Caki2 (cell line): ENCODE data around the gene MYO5A. TPM values are rescaled to one million over a fixed set of nuclear protein-coding genes. Genes with fewer than 3 reads are reported as not detected.
A peak's percentile ranks its signal among the peaks of the same experiment; 100 is the strongest.

Source experiments
- DNase-seq: peaks from one replicate; pipeline ENCODE4 v3.0.0-alpha.2; 2015; ENCODE audit warnings: low read depth
- in situ Hi-C: cut with HindIII; loops from 2 replicates; pipeline ENCODE4 v1.10.0; 2016; ENCODE audit warnings: low sequenced_read_pairs, low pct_unique_long_range_greater_than_20kb, mixed read lengths
- total RNA-seq: library from RNA; depleted of rRNA; stranded (reverse); fragments of >200 nt; shearing (Covaris generic); gene quantifications from 2 replicates; pipeline ENCODE4 v1.2.3, GENCODE V29; 2014; ENCODE audit warnings: low replicate concordance

MYO5A gene
- total RNA-seq, 1 experiment from 2014 or later, result 3.1 TPM

DNA sequence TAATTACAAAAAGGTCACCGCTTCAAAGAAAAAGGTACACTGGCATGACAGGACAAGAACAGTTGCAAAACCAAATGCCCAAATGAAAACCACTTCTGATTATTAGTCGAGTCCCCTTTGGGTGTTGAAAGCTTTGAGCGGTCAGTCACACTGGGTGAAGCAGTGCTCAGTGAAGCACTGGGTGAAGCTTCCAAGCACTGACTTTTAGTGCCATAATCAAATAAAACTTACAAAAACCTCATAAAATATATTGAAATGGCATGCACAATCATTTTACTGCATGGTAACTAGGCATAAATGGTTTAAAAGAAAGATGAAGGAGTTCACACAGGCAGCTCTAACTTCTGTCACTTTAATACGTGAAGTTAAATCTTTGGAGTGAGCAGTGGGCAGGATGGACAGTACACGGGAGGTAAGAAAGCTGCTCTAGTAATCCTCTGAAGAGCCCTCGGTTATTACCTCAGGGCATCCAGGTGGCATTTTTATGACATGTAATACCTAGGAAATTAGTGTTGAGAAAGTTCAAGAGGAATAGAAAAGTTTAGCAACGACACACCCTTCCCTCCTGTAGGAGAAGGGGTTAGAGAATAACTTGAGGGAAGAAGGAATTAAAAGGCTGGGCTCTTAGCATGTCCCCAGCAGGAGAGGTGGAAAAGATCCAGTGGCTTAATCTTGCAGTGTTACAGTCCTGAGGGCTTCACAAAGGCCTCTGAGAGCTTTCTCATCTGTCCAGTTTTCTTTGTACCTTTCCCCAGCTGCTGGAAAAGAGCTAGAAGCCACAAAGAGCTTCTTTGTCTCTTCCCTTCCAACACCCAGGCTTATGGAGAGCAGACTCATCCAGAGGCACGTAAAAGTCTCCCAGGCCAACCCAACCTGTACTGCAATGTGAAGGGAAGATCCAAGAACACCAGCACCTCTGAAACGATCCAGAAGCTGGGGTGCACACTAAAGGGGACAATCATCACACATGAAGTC, 168.2 kb downstream of the MYO5A start:
- in situ Hi-C loops, result no loop called here

DNA sequence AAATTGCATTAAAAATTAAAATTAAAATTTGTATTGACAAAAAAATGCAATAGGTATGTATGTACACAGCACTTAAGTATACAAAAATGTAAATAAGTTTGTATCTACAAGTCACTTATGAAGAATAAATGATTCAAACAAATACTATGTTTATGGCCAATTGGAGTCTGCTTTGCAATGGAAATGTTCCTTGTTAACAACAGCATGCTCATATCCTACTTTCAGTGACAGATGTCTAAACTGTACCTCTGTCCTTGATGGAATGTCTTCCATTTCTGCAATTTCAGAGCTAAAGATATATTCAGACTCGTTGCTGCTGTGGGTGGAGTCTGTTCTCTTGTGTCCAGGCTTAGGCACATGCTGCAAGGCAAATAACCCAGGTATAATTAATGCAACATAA, 169.0 kb downstream of the MYO5A start:
- DNase-seq, result no peak
- in situ Hi-C loops, result no loop called here

More for the DNA sequence above, 168.2 kb downstream of the MYO5A start:
- no peak for DNase-seq

GRCh38 chr15:52357949-52358348, 170.7 kb downstream of the MYO5A start:
- no peak for DNase-seq
- in situ Hi-C loops, result no loop called here

- in situ Hi-C loops, result no loop called here
- no peak for DNase-seq
These were observed 176.6 kb downstream of the MYO5A start for GRCh38 chr15:52352086-52352485.

GRCh38 chr15:52351206-52351908, 177.3 kb downstream of the MYO5A start:
- no peak for DNase-seq
- in situ Hi-C loops, result no loop called here

- in situ Hi-C loops, result no loop called here
- DNase-seq, result no peak
These were observed 178.3 kb downstream of the MYO5A start for GRCh38 chr15:52350423-52350822.

DNA sequence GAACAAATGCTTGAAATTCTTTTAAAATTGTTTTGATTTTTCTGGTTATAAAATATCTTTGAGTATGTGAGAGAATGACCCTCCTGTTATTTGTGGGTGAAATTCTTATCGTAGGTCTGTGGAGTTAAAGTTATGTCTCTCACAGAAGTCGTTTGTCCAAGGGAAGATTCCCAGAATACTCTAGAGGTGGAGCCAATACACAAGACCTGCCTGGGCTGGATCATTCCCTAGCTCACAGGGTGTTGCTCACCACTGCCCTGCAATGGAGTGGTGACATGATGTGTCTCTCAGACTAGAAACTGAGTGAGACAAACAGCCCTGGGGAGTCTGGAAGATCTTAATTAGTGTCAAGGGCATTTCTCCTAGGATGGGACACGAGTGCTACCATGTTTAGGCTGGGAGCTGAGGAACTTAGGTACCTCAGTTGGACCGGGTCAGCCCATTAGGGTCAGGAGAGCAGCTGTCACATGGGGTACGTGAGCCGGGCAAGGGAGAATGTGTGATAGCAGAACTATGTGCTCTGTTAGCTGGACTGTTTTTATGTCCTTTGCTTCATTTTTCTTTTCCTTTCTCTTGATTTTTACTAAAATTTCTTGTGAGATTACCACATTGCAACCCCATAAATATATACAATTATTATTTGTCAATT, 179.5 kb downstream of the MYO5A start:
- no peak for DNase-seq
- in situ Hi-C loops, result no loop called here

GRCh38 chr15:52348056-52348745, 180.5 kb downstream of the MYO5A start:
- no peak for DNase-seq
- in situ Hi-C loops, result no loop called here

DNA sequence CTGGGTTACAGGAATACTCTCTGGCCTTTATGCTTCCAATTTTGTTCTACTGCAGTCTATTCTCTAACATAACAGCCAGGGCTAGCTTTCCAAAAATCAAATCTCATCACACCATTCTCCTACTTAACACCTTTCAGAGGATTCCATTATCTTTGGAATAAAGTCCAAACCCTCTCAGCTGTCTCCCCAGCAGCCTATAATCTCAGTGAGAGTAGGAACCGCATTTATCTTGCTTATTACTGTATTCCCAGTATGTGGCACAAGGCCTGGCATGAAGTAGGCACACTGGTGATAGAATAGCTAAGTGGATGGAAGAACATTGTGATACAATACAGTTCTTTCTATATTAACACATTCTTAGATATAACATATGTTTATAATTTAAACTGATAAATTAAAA, 184.1 kb downstream of the MYO5A start:
- no peak for DNase-seq
- in situ Hi-C loops, result no loop called here

DNA sequence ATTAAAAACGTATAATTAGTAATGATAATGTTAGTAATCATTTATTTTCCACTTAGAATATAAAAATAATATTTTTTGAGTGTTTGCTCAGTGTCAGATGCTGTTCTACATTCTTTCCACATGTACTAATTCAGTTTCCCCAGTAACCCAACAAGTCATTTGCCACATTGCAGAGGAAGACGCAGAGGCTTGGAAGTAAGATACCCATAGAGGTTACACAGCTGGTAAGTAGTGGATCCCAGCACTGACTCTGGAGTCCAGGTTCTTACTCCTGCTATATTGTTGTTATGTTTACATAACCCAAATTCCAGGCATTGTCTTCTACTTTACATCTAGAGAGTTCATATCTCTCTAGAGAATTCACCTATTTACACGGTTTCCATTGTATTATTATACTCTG, 184.8 kb downstream of the MYO5A start:
- in situ Hi-C loops, result no loop called here

DNA sequence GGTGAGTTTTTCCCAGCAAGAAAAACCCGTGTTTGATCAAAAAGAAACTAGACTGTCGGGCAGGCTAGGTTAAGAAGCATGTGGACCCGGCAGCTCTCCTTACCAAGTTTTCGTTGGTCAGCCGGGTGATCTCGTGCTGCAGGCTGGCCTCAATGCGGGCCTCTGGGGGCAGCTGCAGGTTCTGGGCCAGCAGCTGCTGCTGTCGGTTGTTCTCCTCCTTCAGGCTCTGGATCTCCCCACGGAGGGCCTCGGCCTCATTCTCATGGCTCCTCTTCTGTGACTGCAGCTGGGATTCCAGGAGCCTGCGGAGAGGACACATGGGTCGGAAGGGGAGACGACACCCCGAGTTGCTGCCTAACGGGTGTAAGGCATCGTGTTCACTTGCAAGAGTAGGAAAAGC, 188.6 kb downstream of the MYO5A start:
- no peak for DNase-seq
- in situ Hi-C loops, result no loop called here

More for the DNA sequence above, 184.8 kb downstream of the MYO5A start:
- DNase-seq, result no peak

GRCh38 chr15:52338891-52339290, 189.8 kb downstream of the MYO5A start:
- in situ Hi-C loops, result no loop called here

GRCh38 chr15:52338058-52338457, 190.6 kb downstream of the MYO5A start:
- no peak for DNase-seq
- in situ Hi-C loops, result no loop called here

More at GRCh38 chr15:52338891-52339290, 189.8 kb downstream of the MYO5A start:
- no peak for DNase-seq

DNA sequence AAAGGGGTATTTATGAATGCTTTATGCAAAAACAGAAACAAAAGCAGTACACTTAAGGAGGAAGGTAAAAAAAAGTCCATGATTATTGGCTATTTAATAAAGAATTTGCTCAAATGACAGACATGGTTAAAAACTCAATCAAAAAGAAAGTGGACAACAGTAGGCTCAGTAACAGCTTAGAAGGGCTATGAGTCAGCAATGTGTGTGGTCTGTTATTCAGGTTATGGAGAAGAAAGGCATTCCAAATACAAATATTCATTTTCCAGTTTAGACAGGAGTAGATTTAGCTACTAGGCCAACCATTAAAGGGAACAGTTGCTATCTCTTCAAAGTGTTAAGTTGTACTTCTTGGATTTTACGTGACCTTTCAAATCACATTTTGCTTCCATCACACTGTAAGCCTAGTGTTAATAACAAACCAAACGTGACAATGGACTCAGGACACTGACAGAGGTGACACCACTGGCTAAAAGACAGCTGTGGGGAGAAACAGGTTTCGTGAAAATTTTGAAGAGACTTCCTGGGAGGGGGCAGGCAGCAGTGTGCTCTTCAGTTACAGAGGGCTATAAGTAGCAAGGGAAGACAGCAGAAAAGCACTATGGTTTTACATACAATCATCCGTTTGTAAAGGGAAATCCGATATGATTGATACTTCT, 191.4 kb downstream of the MYO5A start:
- peak; percentile 25 for DNase-seq
- in situ Hi-C loops, result no loop called here

DNA sequence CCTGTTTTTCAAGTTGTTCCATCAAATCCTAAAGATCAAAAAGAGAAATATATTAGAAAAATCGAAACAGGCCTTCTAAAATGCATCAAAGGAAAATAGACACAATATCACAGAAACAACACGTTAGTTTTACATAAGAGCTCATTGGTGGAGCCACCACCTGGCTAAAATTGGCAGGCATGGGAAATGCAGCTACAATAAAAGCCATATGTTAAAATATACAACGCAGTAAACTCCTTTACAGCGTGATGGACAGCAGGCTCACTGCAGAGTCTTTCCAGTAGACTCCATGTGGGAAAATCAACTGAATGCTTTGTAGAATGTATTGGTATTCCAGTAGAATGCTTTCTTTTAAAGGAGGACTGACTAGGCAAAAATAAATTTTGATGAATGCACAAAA, 192.2 kb downstream of the MYO5A start:
- in situ Hi-C loops, result no loop called here

DNA sequence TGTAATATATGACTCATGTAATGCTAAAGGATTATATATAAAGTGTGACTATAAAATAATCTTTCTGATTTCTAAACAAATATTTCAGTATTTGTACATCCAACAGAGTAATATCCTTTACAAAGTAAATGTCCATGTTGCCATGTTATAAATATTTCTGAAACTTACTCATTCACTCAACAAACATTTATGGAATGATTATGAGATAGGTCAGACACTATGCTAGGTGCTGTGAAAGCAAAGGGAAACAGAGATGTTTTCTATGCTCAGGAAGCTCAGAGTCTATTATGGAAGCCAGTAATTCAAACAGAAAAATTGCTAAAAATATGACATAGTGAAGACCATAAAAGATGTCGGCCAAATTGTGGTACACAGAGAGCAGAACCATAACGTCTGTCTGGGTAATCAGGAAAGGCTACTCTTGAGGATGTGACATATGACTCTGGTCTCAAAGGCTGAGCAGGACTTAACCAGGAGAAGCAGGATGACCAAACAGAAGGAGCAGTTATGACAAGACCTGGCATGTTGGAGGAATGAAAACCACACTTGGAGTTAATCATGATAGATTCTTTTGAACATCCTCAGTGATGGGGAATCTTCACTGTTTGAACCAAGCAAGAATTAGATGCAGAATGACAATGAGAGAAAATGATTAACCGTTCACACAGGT, 194.1 kb downstream of the MYO5A start:
- in situ Hi-C loops, result no loop called here
- DNase-seq, result no peak

More for the DNA sequence above, 192.2 kb downstream of the MYO5A start:
- no peak for DNase-seq

GRCh38 chr15:52331490-52332240, 197.0 kb downstream of the MYO5A start:
- in situ Hi-C loops, result no loop called here
- peak; percentile 62 for DNase-seq
